GM12878 (cell line): ENCODE data around the gene HNRNPA0. TPM values are rescaled to one million over a fixed set of nuclear protein-coding genes. Genes with fewer than 3 reads are reported as not detected.

Experiments used
- ATAC-seq: fragments of 200-7000 bp; cut with Tn5 transposase; 3 replicates; pipeline ENCODE4 v1.9.1; 2020; ENCODE audit warnings: mild to moderate bottlenecking, moderate library complexity
- BruUV-seq: library from RNA; stranded (reverse); fragments of 400-500 nt; replicated peaks from 2 replicates; lab custom pipeline; 2021; lab: Mats Ljungman, UMichigan
- CTCF ChIA-PET: fragments of 300-600 bp; sonication (Branson Sonifier 250); formaldehyde crosslinking; extraction: SDS; loops from one replicate; lab custom pipeline; 2021; ENCODE audit warnings: inconsistent platforms; lab: Yijun Ruan, JAX
- POLR2A ChIA-PET: fragments of 350-600 bp; formaldehyde crosslinking; extraction: SDS; loops from one replicate; lab custom pipeline; 2021; ENCODE audit warnings: inconsistent platforms; lab: Charles Lee
- RAD21 ChIA-PET: fragments of 300-600 bp; sonication (Branson Sonifier 250); formaldehyde crosslinking; loops from one replicate; lab custom pipeline; 2023; ENCODE audit warnings: antibody characterized with exemption; ENCODE audit not compliant: unreplicated experiment; lab: Charles Lee
- SMC1A ChIA-PET: fragments of 300-600 bp; sonication (Branson Sonifier 250); formaldehyde crosslinking; loops from one replicate; lab custom pipeline; 2023; ENCODE audit not compliant: unreplicated experiment, uncharacterized antibody; lab: Charles Lee
- DNase-seq: peaks from one replicate; pipeline ENCODE4 v3.0.0-alpha.2; 2011; ENCODE audit warnings: low read depth, low spot score
- FAIRE-seq: peaks from 3 replicates; lab custom pipeline; 2011; peaks lifted over from hg19 to GRCh38; lab: Jason Lieb, UNC
- H2AFZ ChIP-seq: 2 replicates; pipeline ENCODE4 v1.6.0; 2011; ENCODE audit warnings: low read depth, low read length, control low read depth; ENCODE audit not compliant: control insufficient read depth
- H3K27ac ChIP-seq: 2 replicates; pipeline ENCODE4 v1.5.1; 2011; ENCODE audit warnings: control low read depth; ENCODE audit not compliant: control insufficient read depth, insufficient read depth
- H3K27me3 ChIP-seq, 2 experiments: replicated peaks in 1 of 2; 2 replicates each; pipeline versions ENCODE4 v1.6.0 to v1.6.1; 2011; ENCODE audit warnings: low read length in 1 of 2; ENCODE audit not compliant: control insufficient read depth in 2 of 2, insufficient read depth in 2 of 2
- H3K36me3 ChIP-seq, 2 experiments: 2 replicates each; pipeline ENCODE4 v1.5.1; 2011; ENCODE audit warnings: low read length in 1 of 2; ENCODE audit not compliant: control insufficient read depth in 2 of 2, insufficient read depth in 2 of 2
- H3K4me1 ChIP-seq: 2 replicates; pipeline ENCODE4 v1.6.1; 2011; ENCODE audit warnings: mild to moderate bottlenecking, low read length, moderate library complexity, mixed read lengths; ENCODE audit not compliant: control insufficient read depth, insufficient read depth
- H3K4me2 ChIP-seq: 2 replicates; pipeline ENCODE4 v1.6.0; 2011; ENCODE audit warnings: control low read depth; ENCODE audit not compliant: control insufficient read depth, insufficient read depth
- H3K4me3 ChIP-seq: fragments of 200-600 bp; sonication (generic); 2 replicates; pipeline ENCODE4 v1.5.1; 2016
- H3K79me2 ChIP-seq: 2 replicates; pipeline ENCODE4 v1.6.0; 2011; ENCODE audit warnings: low read length; ENCODE audit not compliant: control insufficient read depth, insufficient read depth
- H3K9ac ChIP-seq: 2 replicates; pipeline ENCODE4 v1.8.0; 2011; ENCODE audit warnings: low read length, control low read depth, mixed read lengths; ENCODE audit not compliant: control insufficient read depth, insufficient read depth
- H3K9me3 ChIP-seq: replicated peaks from 3 replicates; pipeline ENCODE4 v1.5.1; 2011; ENCODE audit warnings: mild to moderate bottlenecking, low read length; ENCODE audit not compliant: control insufficient read depth, insufficient read depth
- H4K20me1 ChIP-seq: 2 replicates; pipeline ENCODE4 v1.6.0; 2011; ENCODE audit not compliant: control insufficient read depth, insufficient read depth
- BMI1 ChIP-seq: fragments of 450-650 bp; IDR thresholded peaks from 2 replicates; pipeline ENCODE4 v1.6.1; 2016; ENCODE audit warnings: mild to moderate bottlenecking, moderate library complexity, borderline replicate concordance
- CHD1 ChIP-seq: IDR thresholded peaks from 2 replicates; pipeline ENCODE4 v1.6.1; 2012; ENCODE audit warnings: low read depth, low read length, improper control_type of control experiment
- FOXK2 ChIP-seq: fragments of 450-650 bp; IDR thresholded peaks from 2 replicates; pipeline ENCODE4 v1.6.1; 2017; ENCODE audit warnings: mild to moderate bottlenecking, moderate library complexity
- IKZF1 ChIP-seq: fragments of 450-650 bp; conservative IDR thresholded peaks from 2 replicates; pipeline ENCODE4 v1.6.1; 2017; ENCODE audit warnings: antibody characterized with exemption, mild to moderate bottlenecking
- JUND ChIP-seq: IDR thresholded peaks from 2 replicates; pipeline ENCODE4 v1.6.1; 2012; ENCODE audit warnings: low read depth, mild to moderate bottlenecking, low read length, improper control_type of control experiment, moderate library complexity
- MTA3 ChIP-seq: IDR thresholded peaks from 2 replicates; pipeline ENCODE4 v1.6.1; 2012; ENCODE audit warnings: low read length, inconsistent platforms, borderline replicate concordance
- MYB ChIP-seq: fragments of 150-350 bp; IDR thresholded peaks from 2 replicates; pipeline ENCODE4 v1.6.1; 2014; ENCODE audit warnings: mild to moderate bottlenecking, low read depth, low read length, borderline replicate concordance
- PAX8 ChIP-seq: fragments of 450-650 bp; IDR thresholded peaks from 2 replicates; pipeline ENCODE4 v1.6.1; 2017; ENCODE audit warnings: mild to moderate bottlenecking, moderate library complexity
- PML ChIP-seq: IDR thresholded peaks from 2 replicates; pipeline ENCODE4 v1.6.1; 2012; ENCODE audit warnings: low read length, inconsistent platforms
- RAD21 ChIP-seq: IDR thresholded peaks from 2 replicates; pipeline ENCODE4 v1.6.1; 2011; ENCODE audit warnings: mild to moderate bottlenecking, low read depth, low read length, moderate library complexity; ENCODE audit not compliant: insufficient read depth
- RBBP5 ChIP-seq: fragments of 200-600 bp; sonication (generic); conservative IDR thresholded peaks from 2 replicates; pipeline ENCODE4 v1.6.1; 2016
- ZNF24 ChIP-seq: fragments of 450-650 bp; IDR thresholded peaks from 2 replicates; pipeline ENCODE4 v1.6.1; 2017; ENCODE audit warnings: antibody characterized with exemption, mild to moderate bottlenecking
- ZSCAN29 ChIP-seq: fragments of 450-650 bp; IDR thresholded peaks from 2 replicates; pipeline ENCODE4 v1.6.1; 2017; ENCODE audit warnings: mild to moderate bottlenecking, moderate library complexity
- WGBS: methylation state at CpG from one replicate; pipeline ENCODE4 v1.1.6; 2016; ENCODE audit warnings: low lambda C conversion rate; ENCODE audit not compliant: insufficient replicate concordance, insufficient coverage; ENCODE audit errors: missing lambda C conversion rate; 5-methylcytosine and 5-hydroxymethylcytosine counted together
- in situ Hi-C: fragments of 300-500 bp; cut with MboI; formaldehyde crosslinking; loops from 9 replicates; pipeline ENCODE4 v1.14.3; 2018; ENCODE audit warnings: mixed read lengths
- intact Hi-C: fragments of 100-400 bp; cut with micrococcal nuclease; formaldehyde crosslinking; loops from one replicate; pipeline ENCODE4 v1.14.2; 2022; ENCODE audit not compliant: unreplicated experiment
- polyA plus RNA-seq, 11 experiments: library from polyadenylated mRNA; depleted of rRNA in 4 of 11; unstranded in 6 of 11; stranded (reverse) in 5 of 11; fragments of >200 nt; fragmentation: Nextera tagmentation in 4 of 11; fragmentation: Illumina TruSeq in 1 of 11; extraction: Ambion mirVana in 4 of 11; extraction: Trizol in 1 of 11; gene quantifications; 1 replicate in 1 of 11; 2 replicates in 10 of 11; pipeline versions ENCODE4 v1.2.1 to v1.2.3, GENCODE V29; 2011 to 2016; ENCODE audit warnings: inconsistent platforms in 2 of 11, missing spikeins in 2 of 11, low read depth in 1 of 11
- total RNA-seq, 4 experiments: library from RNA; depleted of rRNA in 3 of 4; stranded (reverse); fragments of >200 nt in 3 of 4; fragmentation: Illumina TruSeq in 1 of 4; extraction: Trizol in 1 of 4; gene quantifications; 2 replicates each; pipeline versions ENCODE4 v1.2.1 to v1.2.3, GENCODE V29; 2013 to 2021
- TF ChIP-seq, protein P1 (sequence below): IDR thresholded peaks from 2 replicates; pipeline ENCODE4 v1.6.1; 2011; ENCODE audit warnings: borderline replicate concordance, low read depth, mild to moderate bottlenecking, moderate library complexity, low read length; ENCODE audit not compliant: insufficient read depth, poor library complexity, severe bottlenecking
- TF ChIP-seq, protein P2 (sequence below): IDR thresholded peaks from 2 replicates; pipeline ENCODE4 v1.6.1; 2011; ENCODE audit warnings: mild to moderate bottlenecking, low read depth, low read length, moderate library complexity; ENCODE audit not compliant: insufficient replicate concordance
- TF ChIP-seq, protein P3 (sequence below): fragments of 450-650 bp; IDR thresholded peaks from 2 replicates; pipeline ENCODE4 v1.6.1; 2017; ENCODE audit warnings: borderline replicate concordance

HNRNPA0 gene
- total and polyA plus RNA-seq, 10 of the 15 experiments (the other 5 are each of a cell fraction or from before 2014, with no cell fraction given), result 6.3 to 45.0 (median 12.5) TPM

DNA sequence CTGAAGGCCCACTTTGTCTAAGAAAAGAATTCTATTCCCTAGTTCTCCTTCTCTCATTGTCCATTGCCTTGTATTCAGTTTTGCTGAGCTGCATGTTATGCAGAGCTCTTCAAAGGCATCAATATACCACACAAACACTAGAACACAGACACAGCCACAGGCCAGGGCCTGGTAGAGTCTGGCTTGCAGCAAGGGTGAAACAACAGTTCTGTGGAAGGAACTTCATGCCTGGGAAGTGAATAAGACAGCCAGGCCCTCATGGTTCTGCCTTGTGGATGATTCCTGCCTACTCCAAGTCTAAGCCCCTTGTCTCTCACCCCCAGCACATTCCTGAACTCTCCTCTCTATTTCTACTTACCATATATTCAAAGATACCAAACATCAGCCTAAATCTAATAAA is 49.1 kb downstream of the HNRNPA0 start:
- TF ChIP-seq PAX8, result no peak

DNA sequence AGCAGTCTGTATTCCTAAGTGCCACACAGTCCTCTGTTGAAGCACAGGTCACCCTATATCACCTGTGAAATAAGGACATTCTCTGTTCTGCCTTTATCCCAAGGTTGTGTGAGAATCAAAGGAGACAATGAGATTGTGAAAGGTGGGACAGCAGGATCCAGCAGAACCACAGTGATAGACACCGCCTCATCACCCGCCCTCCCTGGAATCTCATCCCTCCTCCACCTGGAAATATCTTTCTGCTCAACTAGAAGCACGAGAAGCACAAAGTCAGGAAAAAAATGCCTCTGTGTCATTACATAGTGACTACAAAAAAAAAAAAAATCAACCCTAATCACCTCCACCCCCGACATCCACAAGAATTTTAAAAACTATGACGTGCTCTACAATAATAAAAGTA is 50.6 kb downstream of the HNRNPA0 start:
- no peaks in the 10 kb centered on the region for H4K20me1 ChIP-seq
- intact Hi-C loops, result no loop called here
- no peaks in the 10 kb centered on the region for H3K27me3 ChIP-seq
- H3K9me3 ChIP-seq, result no peaks in the 10 kb centered on the region
- H3K4me1 ChIP-seq, result no peaks in the 10 kb centered on the region; the same call in 1 of the 2 replicates
- no peak overlapping the region for H3K9ac ChIP-seq
- DNase-seq, result no peak
- ChIA-PET POLR2A (no interaction called here), CTCF (interaction anchor here (1.4 kb wide), 1 partner anchor 75 kb away, joined by 4 read pairs; no protein-coding TSS in a partner anchor), RAD21 (no interaction called here), SMC1A (no interaction called here)
- H2AFZ ChIP-seq, result no peak overlapping the region
- no peak overlapping the region for H3K27ac ChIP-seq
- no TSS peak for BruUV-seq
- no peak for FAIRE-seq
- no peak overlapping the region for H3K4me2 ChIP-seq
- no peak overlapping the region for H3K4me3 ChIP-seq
- no peaks in the 10 kb centered on the region for H3K79me2 ChIP-seq
- no peak for ATAC-seq
- in situ Hi-C loops, result no loop called here
- WGBS, result 68% methylated on average over 5 of the region's 5 CpGs
- H3K36me3 ChIP-seq, result 0 out of 4 replicates have a peak, but pooled peaks cover 0 to 2% of the 10 kb centered on the region in 2 experiments
- TF ChIP-seq, protein P1, sequence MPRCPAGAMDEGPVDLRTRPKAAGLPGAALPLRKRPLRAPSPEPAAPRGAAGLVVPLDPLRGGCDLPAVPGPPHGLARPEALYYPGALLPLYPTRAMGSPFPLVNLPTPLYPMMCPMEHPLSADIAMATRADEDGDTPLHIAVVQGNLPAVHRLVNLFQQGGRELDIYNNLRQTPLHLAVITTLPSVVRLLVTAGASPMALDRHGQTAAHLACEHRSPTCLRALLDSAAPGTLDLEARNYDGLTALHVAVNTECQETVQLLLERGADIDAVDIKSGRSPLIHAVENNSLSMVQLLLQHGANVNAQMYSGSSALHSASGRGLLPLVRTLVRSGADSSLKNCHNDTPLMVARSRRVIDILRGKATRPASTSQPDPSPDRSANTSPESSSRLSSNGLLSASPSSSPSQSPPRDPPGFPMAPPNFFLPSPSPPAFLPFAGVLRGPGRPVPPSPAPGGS, result no peak
- no peak for TF ChIP-seq MTA3
- TF ChIP-seq ZNF24, result no peak
- TF ChIP-seq BMI1, result no peak
- TF ChIP-seq, protein P2, sequence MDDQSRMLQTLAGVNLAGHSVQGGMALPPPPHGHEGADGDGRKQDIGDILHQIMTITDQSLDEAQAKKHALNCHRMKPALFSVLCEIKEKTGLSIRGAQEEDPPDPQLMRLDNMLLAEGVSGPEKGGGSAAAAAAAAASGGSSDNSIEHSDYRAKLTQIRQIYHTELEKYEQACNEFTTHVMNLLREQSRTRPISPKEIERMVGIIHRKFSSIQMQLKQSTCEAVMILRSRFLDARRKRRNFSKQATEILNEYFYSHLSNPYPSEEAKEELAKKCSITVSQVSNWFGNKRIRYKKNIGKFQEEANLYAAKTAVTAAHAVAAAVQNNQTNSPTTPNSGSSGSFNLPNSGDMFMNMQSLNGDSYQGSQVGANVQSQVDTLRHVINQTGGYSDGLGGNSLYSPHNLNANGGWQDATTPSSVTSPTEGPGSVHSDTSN, result no peak
- TF ChIP-seq ZSCAN29, result no peak
- no peak for TF ChIP-seq MYB
- no peak for TF ChIP-seq FOXK2
- TF ChIP-seq PML, result no peak
- TF ChIP-seq CHD1, result no peak
- no peak for TF ChIP-seq RAD21
- TF ChIP-seq, protein P3, sequence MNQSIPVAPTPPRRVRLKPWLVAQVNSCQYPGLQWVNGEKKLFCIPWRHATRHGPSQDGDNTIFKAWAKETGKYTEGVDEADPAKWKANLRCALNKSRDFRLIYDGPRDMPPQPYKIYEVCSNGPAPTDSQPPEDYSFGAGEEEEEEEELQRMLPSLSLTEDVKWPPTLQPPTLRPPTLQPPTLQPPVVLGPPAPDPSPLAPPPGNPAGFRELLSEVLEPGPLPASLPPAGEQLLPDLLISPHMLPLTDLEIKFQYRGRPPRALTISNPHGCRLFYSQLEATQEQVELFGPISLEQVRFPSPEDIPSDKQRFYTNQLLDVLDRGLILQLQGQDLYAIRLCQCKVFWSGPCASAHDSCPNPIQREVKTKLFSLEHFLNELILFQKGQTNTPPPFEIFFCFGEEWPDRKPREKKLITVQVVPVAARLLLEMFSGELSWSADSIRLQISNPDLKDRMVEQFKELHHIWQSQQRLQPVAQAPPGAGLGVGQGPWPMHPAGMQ, result no peak
- TF ChIP-seq IKZF1, result no peak
- no peak for TF ChIP-seq JUND
- no peak for TF ChIP-seq RBBP5

More for the DNA sequence above, 49.1 kb downstream of the HNRNPA0 start:
- ATAC-seq (no peak), DNase-seq (no peak), FAIRE-seq (no peak)
- Histone ChIP-seq H4K20me1 (no peaks in the 10 kb centered on the region), H3K79me2 (no peaks in the 10 kb centered on the region), H3K9ac (no peak overlapping the region), H2AFZ (no peak overlapping the region), H3K4me1 (peaks cover 3% of the 10 kb centered on the region; the same call in 1 of the 2 replicates), H3K4me2 (no peak overlapping the region), H3K36me3 (0 out of 4 replicates have a peak, but pooled peaks cover 0 to 2% of the 10 kb centered on the region in 2 experiments), H3K4me3 (no peak overlapping the region), H3K27me3 (no peaks in the 10 kb centered on the region), H3K27ac (no peak overlapping the region), H3K9me3 (no peaks in the 10 kb centered on the region)
- in situ Hi-C loops (no loop called here), intact Hi-C loops (no loop called here)
- ChIA-PET POLR2A (no interaction called here), SMC1A (no interaction called here), RAD21 (no interaction called here), CTCF (interaction anchor here (1.4 kb wide), 1 partner anchor 45 kb away, joined by 5 read pairs; no protein-coding TSS in a partner anchor)
- no TSS peak for BruUV-seq
